HG03025 (cell line): Measurements from ENCODE around the gene EVPL.
"Not testable (repeated sequence)": the region's sequence is repeated elsewhere in the genome, so short reads cannot be mapped to it uniquely, and the experiment has no call there.

ENCODE experiments used
- ATAC-seq: cut with Tn5 transposase; IDR thresholded peaks from one replicate; pipeline ENCODE4 v1.9.1; 2021; ENCODE audit warnings: mild to moderate bottlenecking, moderate library complexity; ENCODE audit not compliant: unreplicated experiment, low FRiP score

EVPL gene

DNA sequence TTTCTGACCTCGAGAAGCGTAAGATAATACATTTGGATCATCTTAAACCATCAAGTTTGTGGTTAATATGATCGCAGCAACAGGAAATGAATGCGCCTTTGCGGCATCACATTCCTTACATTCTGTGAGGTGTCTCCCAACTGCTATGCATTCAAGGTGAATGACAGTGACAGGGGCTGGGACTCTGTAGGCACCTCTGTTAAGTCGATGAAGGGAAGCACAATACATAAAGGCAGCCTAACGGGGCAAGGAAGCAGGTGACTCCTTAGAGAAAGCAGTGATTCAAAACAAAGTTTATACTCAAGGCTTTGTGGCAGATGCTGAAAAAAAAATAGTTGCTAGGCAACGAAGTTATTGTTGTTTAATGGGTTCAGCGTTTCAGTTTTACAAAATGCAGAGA lies 21.6 kb upstream of the EVPL start:
- ATAC-seq = no peak

DNA sequence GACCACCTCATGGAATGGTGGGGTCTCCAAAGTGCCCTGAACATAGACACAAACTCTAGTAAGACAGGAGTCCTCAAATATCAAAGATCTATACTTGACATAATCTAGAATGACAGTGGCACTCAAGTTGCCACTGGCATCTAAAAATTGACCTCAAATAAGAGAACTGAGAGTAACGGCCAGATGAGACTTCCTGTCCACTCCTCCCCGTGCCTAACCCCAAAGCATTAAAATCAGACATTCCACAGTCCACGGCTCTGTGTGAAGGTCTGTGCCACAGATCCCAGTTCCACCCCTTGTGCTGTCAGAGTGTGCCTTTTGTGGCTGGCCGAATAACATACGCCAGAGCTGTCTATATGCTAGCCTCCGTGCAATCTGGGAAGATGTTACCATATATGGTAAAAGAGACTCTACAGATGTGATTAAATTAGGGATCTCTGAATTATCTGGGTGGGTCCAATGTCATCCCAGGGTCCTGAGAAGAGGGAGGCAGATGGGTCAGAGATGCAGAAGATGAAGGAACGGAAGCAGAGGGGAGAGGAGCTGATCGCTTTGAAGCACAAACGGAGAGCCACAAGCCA lies 21.0 kb upstream of the EVPL start:
- ATAC-seq = no peak

DNA sequence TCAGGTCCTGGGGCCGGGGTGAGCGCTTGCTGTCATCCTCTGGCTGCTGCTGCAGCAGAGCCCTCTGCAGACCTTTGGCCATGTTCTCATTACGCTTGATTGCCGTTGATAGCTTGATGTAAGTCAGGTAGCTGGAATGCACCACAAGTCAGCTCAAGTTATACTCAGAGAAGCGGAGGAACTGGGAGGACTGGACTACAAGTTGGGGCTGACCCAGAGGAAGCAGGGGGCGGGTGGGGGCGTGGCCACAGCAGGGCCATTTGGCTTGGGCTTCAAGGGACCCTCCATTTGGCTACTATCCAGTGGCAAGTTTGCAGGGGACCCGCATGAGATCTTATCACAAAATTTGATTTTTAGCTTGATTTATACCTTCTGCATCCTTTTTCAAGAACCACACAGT lies 19.0 kb upstream of the EVPL start:
- no peak for ATAC-seq

DNA sequence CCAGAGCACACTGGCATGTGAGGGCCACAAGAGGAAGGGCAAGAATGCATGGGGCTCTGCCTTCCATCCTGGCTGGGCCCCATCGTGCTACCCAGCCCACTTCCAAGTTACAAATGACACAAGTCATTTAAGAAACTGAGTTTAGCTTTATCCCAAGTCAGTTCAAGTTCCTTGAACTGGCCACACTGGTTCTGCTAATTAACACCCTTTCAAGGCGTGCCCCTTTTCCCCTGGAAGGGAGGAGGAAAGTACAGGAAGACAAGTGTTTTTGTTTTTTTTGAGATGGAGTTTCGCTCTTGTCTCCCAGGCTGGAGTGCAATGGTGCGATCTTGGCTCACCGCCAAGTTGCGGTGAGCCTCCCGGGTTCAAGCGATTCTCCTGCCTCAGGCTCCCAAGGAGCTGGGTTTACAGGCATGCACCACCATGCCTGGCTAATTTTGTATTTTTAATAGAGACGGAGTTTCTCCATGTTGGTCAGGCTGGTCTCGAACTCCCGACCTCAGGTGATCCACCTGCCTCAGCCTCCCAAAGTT lies 17.4 kb upstream of the EVPL start:
- ATAC-seq = not testable (repeated sequence)

DNA sequence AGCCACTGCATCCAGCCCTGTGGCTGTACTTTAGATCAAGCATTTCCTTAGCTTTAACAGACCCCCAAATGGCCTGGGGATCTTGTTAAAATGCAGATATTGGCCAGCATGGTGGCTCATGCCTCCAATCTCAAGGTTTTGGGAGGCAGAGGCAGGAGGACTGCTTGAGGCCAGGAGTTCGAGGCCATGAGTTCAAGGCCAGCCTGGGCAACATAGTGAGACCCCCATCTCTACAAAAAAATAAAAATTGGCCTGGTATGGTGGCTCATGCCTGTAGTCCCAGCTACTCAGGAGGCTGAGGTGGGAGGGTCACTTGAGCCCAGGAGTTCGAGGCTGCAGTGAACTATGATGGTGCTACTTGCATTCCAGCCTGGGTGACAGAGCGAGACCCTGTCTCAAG lies 15.8 kb upstream of the EVPL start:
- not testable (repeated sequence) for ATAC-seq

DNA sequence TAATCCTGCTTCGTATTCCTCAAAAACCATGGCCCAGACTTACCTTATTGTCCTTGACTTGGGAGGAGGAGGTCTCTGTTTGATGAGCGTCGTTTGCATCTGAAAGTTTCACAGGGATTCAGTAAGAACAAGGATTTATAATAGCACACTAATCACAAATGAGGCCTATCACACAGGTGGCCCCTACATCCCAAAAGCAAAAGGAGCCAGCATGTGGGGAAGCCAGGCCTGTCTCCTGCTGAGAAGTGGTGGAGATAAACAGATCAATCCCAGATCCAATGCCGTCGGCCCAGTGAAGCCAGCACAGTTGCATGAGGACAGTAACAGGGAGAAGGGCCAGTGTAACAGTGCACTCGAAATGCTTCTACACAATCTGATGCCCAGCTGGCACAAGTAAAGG lies 13.3 kb upstream of the EVPL start:
- no peak for ATAC-seq

DNA sequence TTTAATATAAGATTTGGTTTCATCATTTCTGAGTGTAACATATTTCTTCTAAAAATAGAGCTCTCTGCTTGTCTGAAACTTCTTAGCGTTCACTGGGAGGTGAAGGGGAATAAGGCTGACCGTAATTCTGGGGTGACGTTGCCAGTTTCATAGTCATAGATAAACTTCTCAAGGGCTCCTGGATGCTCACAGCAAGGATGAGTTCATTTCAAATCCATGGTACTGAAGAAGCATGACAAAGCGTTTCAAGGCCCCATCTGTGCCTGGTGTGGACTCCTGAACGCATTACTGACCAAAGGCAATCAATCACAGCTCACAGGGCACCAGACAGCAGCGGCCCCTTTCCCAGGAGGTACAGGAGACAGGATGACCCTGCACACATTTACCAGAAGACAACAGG lies 12.0 kb upstream of the EVPL start:
- no peak for ATAC-seq

DNA sequence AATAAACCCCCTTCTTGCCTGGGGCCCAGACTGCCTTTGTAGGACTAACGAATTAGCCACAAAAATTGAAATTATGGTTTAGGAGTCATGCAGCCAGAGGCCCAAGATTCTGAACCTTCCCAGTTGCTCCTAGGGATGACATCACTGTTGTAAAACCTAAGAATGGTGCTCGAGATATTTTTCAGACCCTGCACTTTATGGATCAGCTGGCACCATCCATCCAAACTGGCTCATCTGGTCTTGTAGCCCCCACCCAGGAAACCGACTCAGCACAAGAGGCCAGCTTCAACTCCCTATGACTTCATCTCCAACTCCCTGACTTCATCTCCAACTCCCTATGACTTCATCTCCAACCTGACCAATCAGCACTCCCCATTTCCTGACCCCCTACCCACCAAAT lies 10.9 kb upstream of the EVPL start:
- ATAC-seq = no peak

DNA sequence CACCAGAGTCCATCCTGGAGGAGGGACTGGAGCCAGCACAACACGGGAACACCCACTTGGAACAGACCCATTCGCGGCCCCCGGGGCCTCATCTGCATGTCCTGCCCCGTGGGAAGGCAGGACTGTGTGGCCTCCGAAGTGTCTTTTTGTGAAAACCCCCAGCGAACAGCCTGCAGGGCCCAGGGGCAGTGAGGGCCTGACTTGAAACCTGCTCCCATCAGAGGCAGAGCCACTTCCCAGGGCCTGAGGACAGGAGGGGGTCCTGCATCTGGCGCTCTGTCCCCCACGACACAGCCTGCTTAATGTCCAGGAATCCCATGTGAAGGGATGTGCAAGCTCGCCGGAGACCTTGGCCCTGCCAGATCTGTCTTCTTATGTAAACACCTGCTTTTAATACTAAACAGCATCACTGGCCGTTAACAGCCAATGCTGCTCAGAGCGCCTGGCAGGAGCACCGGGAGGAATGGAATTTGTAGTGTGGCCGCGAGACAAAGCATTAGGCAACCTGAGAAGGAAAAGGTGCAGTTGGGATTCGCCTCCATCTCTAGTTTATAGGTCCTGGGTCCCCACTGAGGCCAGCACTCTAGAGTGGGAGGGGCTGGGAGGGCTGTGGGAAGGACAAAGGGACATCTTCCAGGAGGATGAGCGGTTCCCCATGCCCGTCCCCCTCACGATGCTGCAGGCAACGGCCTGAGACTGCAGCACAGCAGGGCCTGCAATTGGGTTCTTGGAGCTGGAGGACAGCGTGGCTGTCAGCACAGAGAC lies 9.6 kb upstream of the EVPL start:
- ATAC-seq = no peak

DNA sequence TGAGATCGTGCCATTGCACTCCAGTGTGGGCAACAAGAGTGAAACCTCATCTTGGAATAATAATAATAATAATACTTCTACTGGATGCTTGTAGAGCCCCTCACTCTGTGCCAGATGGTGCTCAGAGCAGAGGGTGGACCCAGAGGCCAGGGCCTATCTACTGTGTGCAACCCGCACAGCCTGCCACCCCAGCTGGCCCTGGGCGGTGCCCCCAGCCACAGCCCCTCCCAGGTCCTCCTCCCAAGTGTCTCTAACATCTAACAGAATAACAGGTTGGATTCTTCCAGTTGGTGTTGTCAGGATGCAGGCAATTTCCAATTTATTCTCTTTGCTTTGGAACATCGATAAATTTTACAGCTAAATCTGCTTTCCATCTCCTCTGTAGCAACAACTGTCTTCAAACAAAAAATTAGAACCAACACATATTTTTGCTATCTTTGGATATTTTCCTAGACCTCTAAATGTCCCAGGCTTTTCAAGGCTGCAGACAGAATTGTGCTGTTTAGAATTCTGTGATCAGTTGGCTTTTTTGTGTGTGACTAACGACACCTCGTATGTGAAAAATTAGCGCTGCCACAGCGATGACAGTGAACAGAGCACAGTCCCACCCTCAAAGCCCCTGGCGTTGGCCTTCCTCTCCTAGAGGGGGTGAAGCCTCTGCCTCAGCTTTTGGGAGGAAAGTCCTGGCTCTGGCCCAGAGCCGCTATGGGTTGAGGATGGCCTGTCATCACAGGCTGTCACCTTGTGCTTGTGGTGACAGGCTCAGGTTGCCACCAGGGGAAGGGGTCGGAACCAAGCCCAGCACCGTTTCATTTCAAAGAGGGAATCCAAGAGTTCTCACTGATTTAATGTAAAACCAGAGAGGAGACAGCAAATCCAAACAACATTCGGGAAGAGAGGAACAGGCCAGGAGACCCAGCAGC lies 7.6 kb upstream of the EVPL start:
- ATAC-seq = no peak

DNA sequence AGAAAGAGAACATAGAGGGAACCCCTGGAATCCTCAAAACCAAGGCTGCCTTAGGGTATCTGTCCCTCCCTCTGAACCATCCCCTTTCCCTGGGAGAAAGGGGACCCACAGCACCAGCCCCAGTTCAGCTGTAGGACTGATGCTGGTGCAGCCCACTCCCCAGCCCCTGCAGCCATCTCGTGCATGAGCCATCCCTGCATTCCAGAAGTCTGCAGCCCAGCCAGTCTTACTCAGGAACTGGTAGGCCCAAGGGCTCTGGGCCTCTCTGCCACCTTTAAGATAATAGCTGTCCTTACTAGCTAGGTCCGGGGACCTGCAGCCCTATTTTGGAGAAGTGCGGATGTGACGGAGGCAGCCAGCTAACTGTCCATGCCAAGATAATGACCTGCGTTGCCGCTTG lies 6.0 kb upstream of the EVPL start:
- no peak for ATAC-seq

DNA sequence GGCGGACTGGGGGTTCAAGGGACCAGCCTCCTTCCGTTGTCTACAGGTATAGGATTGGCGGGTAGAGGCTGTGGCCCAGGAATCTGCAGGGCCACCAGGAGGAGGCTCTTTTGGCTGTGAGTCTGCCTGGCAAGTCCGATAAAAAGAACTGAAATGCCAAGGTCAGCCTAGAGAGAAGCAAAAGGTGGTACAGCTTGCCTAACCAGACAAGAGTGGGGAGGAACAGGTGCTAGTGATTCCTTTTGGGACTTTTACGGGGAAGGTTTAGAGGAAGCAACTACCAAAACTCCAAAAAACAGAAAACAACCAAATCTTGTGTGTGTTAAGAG lies 5.6 kb upstream of the EVPL start:
- no peak for ATAC-seq

DNA sequence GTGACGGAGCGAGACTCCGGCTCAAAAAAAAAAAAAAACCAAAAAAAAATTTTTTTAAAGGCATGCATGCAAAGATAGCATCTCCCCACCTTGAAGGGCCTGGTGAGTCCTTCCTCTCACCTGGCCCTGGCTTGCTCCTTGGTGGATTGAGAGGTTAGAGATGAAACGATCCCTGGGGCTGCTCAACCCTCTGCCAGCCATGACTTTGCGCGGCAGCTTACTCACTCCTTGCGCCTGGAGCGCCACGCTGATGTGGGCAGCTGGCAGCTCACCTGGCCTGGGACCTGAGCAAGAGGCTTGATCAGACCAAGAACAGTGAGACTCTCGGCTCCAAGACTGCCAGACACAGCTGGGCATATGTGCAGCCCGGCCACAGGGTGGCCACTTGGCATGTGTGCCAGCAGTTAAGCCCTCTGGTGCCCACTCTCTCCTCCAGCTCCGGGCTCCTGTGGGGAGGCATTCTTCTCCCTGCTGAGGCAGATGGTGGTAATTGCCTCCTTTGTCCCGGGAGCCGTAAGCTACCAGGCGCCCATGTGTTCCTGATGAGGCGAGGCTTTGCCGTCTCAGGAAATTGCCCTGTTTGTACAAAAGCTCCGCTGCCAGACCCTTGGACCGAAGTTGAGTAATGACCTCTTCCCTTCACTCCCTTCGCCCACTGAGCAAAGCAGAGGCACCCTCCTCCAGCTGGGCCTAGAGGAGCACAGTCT lies 5.1 kb upstream of the EVPL start:
- no peak for ATAC-seq

DNA sequence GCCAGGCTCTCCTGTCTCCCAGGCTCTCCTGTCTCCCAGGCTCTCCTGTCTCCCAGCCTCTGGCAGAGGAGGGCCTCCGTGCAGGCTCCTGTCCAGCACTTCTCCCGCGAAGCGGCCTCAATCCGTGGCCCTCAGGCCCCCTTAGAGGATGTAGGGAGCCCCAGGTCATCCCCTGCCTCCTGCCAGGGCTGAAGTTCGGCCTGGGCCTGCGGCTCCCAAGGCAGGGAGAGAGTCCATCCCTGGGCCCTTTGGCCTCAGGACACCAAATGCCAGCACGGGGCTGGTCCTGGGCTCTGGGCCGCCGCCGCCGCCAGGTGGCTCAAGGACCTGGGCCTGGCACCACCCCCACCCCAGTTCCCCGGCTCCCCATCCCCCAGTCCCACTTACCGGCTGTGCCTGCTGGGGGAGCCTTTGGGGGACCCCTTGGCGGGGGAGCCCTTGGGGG lies 370 bp downstream of the EVPL start:
- no peak for ATAC-seq

DNA sequence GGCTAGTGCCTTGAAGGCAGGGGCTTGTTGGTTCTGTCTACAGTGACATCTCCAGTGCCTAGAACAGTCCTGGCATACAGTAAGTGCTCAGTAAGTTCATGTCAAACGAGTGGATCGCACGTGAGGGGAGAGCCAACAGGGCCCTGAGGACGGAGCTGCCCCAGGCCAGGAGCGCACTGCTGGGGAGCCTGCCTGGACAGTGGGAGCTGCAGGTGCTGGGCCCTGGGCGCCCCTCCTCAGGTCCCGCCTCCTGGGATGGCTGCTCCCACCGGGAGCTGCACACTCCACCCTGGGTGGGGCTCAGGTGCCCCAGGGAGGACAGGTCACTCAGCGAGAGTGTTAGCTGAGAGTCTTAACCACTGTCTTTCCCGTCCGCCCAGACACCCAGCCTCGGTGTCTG lies 1.8 kb downstream of the EVPL start:
- ATAC-seq = no peak

DNA sequence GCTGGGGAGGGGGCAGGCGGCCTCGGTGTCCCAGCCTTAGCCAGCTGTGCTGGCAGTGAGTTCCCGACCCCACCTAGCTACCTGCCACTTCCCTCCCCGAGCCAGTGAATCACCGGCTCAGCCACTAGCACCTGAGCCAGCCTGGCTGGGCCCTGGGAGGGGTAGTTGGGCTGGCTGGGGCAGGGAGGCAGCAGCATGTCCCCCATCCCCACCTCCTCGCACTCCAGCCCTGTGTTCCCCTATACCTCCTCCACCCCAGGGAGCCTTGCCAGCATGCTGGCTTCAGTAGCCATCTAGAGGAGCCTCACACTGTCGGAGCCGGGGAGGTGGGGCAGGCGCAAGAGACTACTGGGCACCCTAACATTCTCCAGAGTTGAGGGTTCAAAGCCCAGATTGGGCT lies 2.8 kb downstream of the EVPL start:
- ATAC-seq = no peak

DNA sequence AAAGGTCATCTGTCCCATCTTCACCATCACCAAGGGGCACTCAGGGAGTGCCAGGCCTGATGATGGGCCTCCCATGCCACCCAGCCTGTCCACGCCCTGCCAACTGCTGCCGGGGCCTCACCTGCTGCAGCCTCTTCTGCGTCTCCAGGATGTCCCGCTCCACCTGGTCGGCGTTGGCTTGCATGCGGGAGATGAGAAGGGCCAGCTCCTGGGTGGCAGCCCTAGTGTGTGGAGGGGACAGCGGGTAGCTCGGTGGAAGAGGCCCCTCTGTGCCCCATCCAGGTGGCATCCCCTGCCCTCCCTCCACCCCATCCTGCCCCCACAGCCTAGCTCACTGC lies 3.2 kb downstream of the EVPL start:
- no peak for ATAC-seq

DNA sequence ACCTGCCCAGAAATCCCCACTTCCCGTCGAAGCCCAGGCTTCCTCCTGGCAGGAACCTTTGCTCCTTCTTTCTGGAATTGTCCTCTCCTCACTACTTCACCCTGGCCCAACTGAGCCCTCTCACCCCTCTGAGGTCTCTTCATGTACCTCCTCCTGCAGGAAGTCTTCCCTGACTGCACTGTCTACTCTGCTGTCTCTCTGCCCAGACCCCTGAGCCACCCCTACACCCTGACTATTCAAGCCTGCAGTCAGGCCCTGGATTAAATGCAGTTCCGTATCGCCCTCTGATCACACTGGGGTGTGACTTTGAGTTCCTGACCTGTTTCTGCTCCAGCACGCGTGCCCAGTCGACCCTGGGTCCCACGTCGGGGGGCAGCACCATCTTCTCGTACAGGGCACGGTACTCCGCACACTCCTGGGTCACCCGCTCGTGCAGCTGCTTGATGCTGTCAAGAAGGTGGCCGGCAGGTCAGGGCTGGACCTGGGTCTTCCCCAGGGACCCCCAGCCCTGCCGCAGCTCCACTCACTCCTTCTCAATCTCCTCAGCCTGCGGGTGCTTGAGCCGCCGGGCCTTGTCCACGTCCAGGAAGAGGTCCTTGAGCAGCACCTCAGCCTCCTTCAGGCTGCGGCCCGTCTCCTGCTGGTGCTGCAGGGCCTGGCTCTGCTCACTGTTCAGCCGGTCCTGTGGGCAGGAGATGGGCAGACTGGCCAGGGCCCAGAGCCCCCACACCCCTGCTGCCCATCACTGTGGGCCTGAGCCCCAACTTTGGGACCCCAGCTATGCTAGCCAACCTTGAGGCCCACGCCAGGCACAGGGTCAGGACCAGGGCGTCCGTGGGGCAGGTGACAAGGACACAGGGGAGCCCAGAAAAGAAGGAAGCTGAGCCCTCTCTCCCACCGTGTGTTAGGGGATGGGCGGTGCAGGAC lies 3.9 kb downstream of the EVPL start:
- ATAC-seq = no peak

DNA sequence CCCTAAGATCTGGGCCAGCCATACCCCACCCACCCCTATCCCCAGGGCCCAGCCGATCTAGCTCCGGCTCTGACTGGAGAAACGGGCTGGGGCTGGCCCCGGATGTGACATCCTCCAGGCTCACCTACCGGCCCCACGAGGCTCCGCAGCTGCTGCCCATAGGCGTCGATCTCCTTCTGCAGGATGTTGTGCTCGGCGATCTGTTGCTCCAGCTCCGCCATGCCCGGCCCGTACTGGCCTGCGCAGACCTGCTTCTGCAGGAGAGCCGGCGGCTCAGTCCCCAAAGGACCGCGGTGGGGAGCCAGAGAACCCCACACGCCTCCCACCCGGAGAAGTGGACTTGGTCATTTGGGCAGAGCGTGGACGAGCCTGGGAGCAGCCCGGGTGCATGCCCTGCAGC lies 4.8 kb downstream of the EVPL start:
- ATAC-seq = no peak
